Trophoblast cell (in vitro differentiated cells and primary cell): ENCODE measurements around the gene ETV5.
A peak's percentile ranks its signal among the peaks of the same experiment; 100 is the strongest.

Experiments
- DNase-seq, 2 donors: peaks; one replicate each; pipeline ENCODE4 v3.0.0-alpha.2; 2016
- H2AFZ ChIP-seq: 2 replicates; pipeline ENCODE4 v1.6.1; 2013; ENCODE audit warnings: low read length, moderate library complexity, mild to moderate bottlenecking; ENCODE audit not compliant: insufficient read depth, poor library complexity
- H2AK5ac ChIP-seq: 2 replicates; pipeline ENCODE4 v1.6.1; 2013; ENCODE audit warnings: mild to moderate bottlenecking, low read length
- H2BK120ac ChIP-seq: 2 replicates; pipeline ENCODE4 v1.6.1; 2013; ENCODE audit warnings: low read length, mild to moderate bottlenecking, moderate library complexity; ENCODE audit not compliant: insufficient read depth, poor library complexity
- H2BK12ac ChIP-seq: 2 replicates; pipeline ENCODE4 v1.6.1; 2013; ENCODE audit warnings: mild to moderate bottlenecking, low read length, moderate library complexity
- H2BK5ac ChIP-seq: 2 replicates; pipeline ENCODE4 v1.6.1; 2013; ENCODE audit warnings: low read length, low read depth, moderate library complexity, mild to moderate bottlenecking; ENCODE audit not compliant: poor library complexity
- H3K14ac ChIP-seq: 2 replicates; pipeline ENCODE4 v1.6.1; 2013; ENCODE audit warnings: mild to moderate bottlenecking, low read length
- H3K18ac ChIP-seq: 2 replicates; pipeline ENCODE4 v1.6.1; 2013; ENCODE audit warnings: mild to moderate bottlenecking, low read length
- H3K23ac ChIP-seq: 2 replicates; pipeline ENCODE4 v1.6.1; 2013; ENCODE audit warnings: low read length
- H3K27ac ChIP-seq: 2 replicates; pipeline ENCODE4 v1.5.1; 2013; ENCODE audit warnings: low read depth, mild to moderate bottlenecking, inconsistent platforms, low read length, moderate library complexity
- H3K27me3 ChIP-seq: 2 replicates; pipeline ENCODE4 v1.6.1; 2013; ENCODE audit warnings: inconsistent platforms, mild to moderate bottlenecking, low read length, moderate library complexity; ENCODE audit not compliant: insufficient read depth
- H3K36me3 ChIP-seq, 2 experiments: 1 replicate in 1 of 2; 2 replicates in 1 of 2; pipeline ENCODE4 v1.6.1; 2013; ENCODE audit warnings: low read length in 2 of 2, mild to moderate bottlenecking in 2 of 2, moderate library complexity in 1 of 2; ENCODE audit not compliant: insufficient read depth in 2 of 2, control insufficient read depth in 1 of 2
- H3K4ac ChIP-seq: 2 replicates; pipeline ENCODE4 v1.6.1; 2013; ENCODE audit warnings: low read depth, mild to moderate bottlenecking, low read length, moderate library complexity
- H3K4me1 ChIP-seq, 2 experiments: 1 replicate in 1 of 2; 2 replicates in 1 of 2; pipeline ENCODE4 v1.6.1; 2013; ENCODE audit warnings: low read length in 2 of 2, mild to moderate bottlenecking in 2 of 2, moderate library complexity in 1 of 2; ENCODE audit not compliant: insufficient read depth in 2 of 2, control insufficient read depth in 1 of 2
- H3K4me2 ChIP-seq: 2 replicates; pipeline ENCODE4 v1.6.1; 2013; ENCODE audit warnings: inconsistent platforms, mild to moderate bottlenecking, low read length, moderate library complexity
- H3K4me3 ChIP-seq: 2 replicates; pipeline ENCODE4 v1.5.1; 2013; ENCODE audit warnings: mild to moderate bottlenecking, low read depth, low read length, inconsistent platforms
- H3K79me1 ChIP-seq: one replicate; pipeline ENCODE4 v1.6.1; 2013; ENCODE audit warnings: low read length
- H3K79me2 ChIP-seq: 2 replicates; pipeline ENCODE4 v1.6.1; 2013; ENCODE audit warnings: low read length, mild to moderate bottlenecking; ENCODE audit not compliant: control insufficient read depth, insufficient read depth, poor library complexity
- H3K9ac ChIP-seq: 2 replicates; pipeline ENCODE4 v1.6.1; 2013; ENCODE audit warnings: mild to moderate bottlenecking, low read length
- H3K9me3 ChIP-seq: 2 replicates; pipeline ENCODE4 v1.6.1; 2013; ENCODE audit warnings: low read depth, mild to moderate bottlenecking, control low read depth, inconsistent platforms, low read length; ENCODE audit not compliant: insufficient read depth
- H4K12ac ChIP-seq: 2 replicates; pipeline ENCODE4 v1.6.1; 2013; ENCODE audit warnings: low read depth, mild to moderate bottlenecking, low read length, moderate library complexity
- H4K8ac ChIP-seq: 2 replicates; pipeline ENCODE4 v1.6.1; 2013; ENCODE audit warnings: low read depth, mild to moderate bottlenecking, low read length, moderate library complexity
- H4K91ac ChIP-seq: one replicate; pipeline ENCODE4 v1.6.1; 2013; ENCODE audit warnings: low read depth, mild to moderate bottlenecking, low read length, moderate library complexity
- WGBS: extraction: QIAGEN DNeasy Blood & Tissue Kit; methylation state at CpG from one replicate; pipeline ENCODE4 v1.1.7; 2013; ENCODE audit warnings: missing lambda C conversion rate; ENCODE audit not compliant: insufficient read length, insufficient coverage; ENCODE audit errors: extremely low coverage; 5-methylcytosine and 5-hydroxymethylcytosine counted together

Gene ETV5

GRCh38 chr3:186067360-186068242 lies 41.3 kb downstream of the ETV5 start:
- H3K27ac ChIP-seq = no peak overlapping the region
- H3K27me3 ChIP-seq = no peaks in the 10 kb centered on the region
- DNase-seq = no peak
- no peaks in the 10 kb centered on the region for H3K9me3 ChIP-seq
- H3K36me3 ChIP-seq = no peaks in the 10 kb centered on the region
- no peak overlapping the region for H2BK12ac ChIP-seq
- no peak overlapping the region for H3K4me3 ChIP-seq
- no peak overlapping the region for H3K4ac ChIP-seq
- H4K8ac ChIP-seq = no peak overlapping the region
- no peak overlapping the region for H3K23ac ChIP-seq
- no peak overlapping the region for H2AFZ ChIP-seq
- no peaks in the 10 kb centered on the region for H3K79me2 ChIP-seq
- H3K9ac ChIP-seq = no peak overlapping the region
- H3K79me1 ChIP-seq = no peaks in the 10 kb centered on the region
- H4K91ac ChIP-seq = no peak overlapping the region
- no peak overlapping the region for H2BK5ac ChIP-seq
- H2BK120ac ChIP-seq = no peak overlapping the region
- no peak overlapping the region for H3K4me2 ChIP-seq
- H4K12ac ChIP-seq = no peak overlapping the region
- no CpG with 5 or more reads among the region's 9 CpGs for WGBS
- H3K4me1 ChIP-seq = no peaks in the 10 kb centered on the region
- H3K14ac ChIP-seq = no peak overlapping the region
- H3K18ac ChIP-seq = no peak overlapping the region
- H2AK5ac ChIP-seq = no peak overlapping the region

DNA sequence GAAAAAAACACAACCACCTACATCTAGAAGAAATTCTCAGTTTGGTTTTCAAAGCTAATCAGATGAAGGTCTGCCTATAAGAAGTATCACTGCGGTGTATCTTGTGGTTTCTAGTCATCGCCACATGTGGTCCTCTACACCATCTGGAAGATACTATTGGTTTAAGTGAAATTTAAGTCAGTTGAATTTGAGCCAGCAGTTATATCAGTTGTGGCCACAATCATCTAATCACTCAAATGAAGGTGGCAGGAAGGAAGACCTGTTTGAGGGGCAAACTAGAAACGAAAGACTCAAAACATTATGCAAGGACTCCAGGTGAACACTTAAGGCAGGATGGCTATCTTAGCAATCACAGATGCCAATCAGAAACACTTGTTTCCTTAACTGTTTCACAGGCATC lies 48.7 kb downstream of the ETV5 start:
- no peak overlapping the region for H2BK120ac ChIP-seq
- H3K4me1 ChIP-seq = peaks cover 0 to 2% of the 10 kb centered on the region in 2 experiments
- no peaks in the 10 kb centered on the region for H3K79me1 ChIP-seq
- no peaks in the 10 kb centered on the region for H3K79me2 ChIP-seq
- H2BK5ac ChIP-seq = no peak overlapping the region
- H4K12ac ChIP-seq = no peak overlapping the region
- no peak overlapping the region for H2BK12ac ChIP-seq
- no peak overlapping the region for H4K8ac ChIP-seq
- H3K4ac ChIP-seq = no peak overlapping the region
- no peak overlapping the region for H2AK5ac ChIP-seq
- H3K36me3 ChIP-seq = no peaks in the 10 kb centered on the region
- no peak overlapping the region for H2AFZ ChIP-seq
- no peak overlapping the region for H3K18ac ChIP-seq
- H3K9ac ChIP-seq = no peak overlapping the region
- no peaks in the 10 kb centered on the region for H3K9me3 ChIP-seq
- no CpG with 5 or more reads among the region's 3 CpGs for WGBS
- H3K4me2 ChIP-seq = no peak overlapping the region
- H3K23ac ChIP-seq = no peak overlapping the region
- H3K14ac ChIP-seq = no peak overlapping the region
- DNase-seq = peak in 1 of 2 donors; percentile 29
- H3K27me3 ChIP-seq = no peaks in the 10 kb centered on the region
- no peak overlapping the region for H3K27ac ChIP-seq
- H4K91ac ChIP-seq = no peak overlapping the region
- H3K4me3 ChIP-seq = no peak overlapping the region

GRCh38 chr3:186059192-186059591 lies 49.7 kb downstream of the ETV5 start:
- DNase-seq = no peak
- H3K27me3 ChIP-seq = no peaks in the 10 kb centered on the region
- H2BK120ac ChIP-seq = no peak overlapping the region
- peaks cover 0 to 2% of the 10 kb centered on the region in 2 experiments for H3K4me1 ChIP-seq
- H3K18ac ChIP-seq = no peak overlapping the region
- no peak overlapping the region for H2BK5ac ChIP-seq
- H3K4me2 ChIP-seq = no peak overlapping the region
- no peak overlapping the region for H3K9ac ChIP-seq
- H4K91ac ChIP-seq = no peak overlapping the region
- H2AFZ ChIP-seq = no peak overlapping the region
- H3K9me3 ChIP-seq = no peaks in the 10 kb centered on the region
- no peak overlapping the region for H4K12ac ChIP-seq
- H3K36me3 ChIP-seq = no peaks in the 10 kb centered on the region
- no peak overlapping the region for H3K23ac ChIP-seq
- H2BK12ac ChIP-seq = no peak overlapping the region
- H3K79me1 ChIP-seq = no peaks in the 10 kb centered on the region
- no CpG with 5 or more reads among the region's 6 CpGs for WGBS
- H2AK5ac ChIP-seq = no peak overlapping the region
- no peak overlapping the region for H3K27ac ChIP-seq
- H3K4ac ChIP-seq = no peak overlapping the region
- H4K8ac ChIP-seq = no peak overlapping the region
- no peak overlapping the region for H3K14ac ChIP-seq
- no peaks in the 10 kb centered on the region for H3K79me2 ChIP-seq
- H3K4me3 ChIP-seq = no peak overlapping the region

- peaks cover 0 to 2% of the 10 kb centered on the region in 2 experiments for H3K4me1 ChIP-seq
- H3K4me3 ChIP-seq = no peak overlapping the region
- no peak overlapping the region for H3K4me2 ChIP-seq
- H4K12ac ChIP-seq = no peak overlapping the region
- H2BK120ac ChIP-seq = no peak overlapping the region
- H3K23ac ChIP-seq = no peak overlapping the region
- no peak overlapping the region for H3K4ac ChIP-seq
- no peak for DNase-seq
- no peak overlapping the region for H3K27ac ChIP-seq
- no peak overlapping the region for H2AFZ ChIP-seq
- H3K79me1 ChIP-seq = no peaks in the 10 kb centered on the region
- no peaks in the 10 kb centered on the region for H3K36me3 ChIP-seq
- no peaks in the 10 kb centered on the region for H3K79me2 ChIP-seq
- no peak overlapping the region for H3K9ac ChIP-seq
- no peak overlapping the region for H3K18ac ChIP-seq
- no peak overlapping the region for H4K8ac ChIP-seq
- no peaks in the 10 kb centered on the region for H3K9me3 ChIP-seq
- no peak overlapping the region for H4K91ac ChIP-seq
- H2BK12ac ChIP-seq = no peak overlapping the region
- no peak overlapping the region for H3K14ac ChIP-seq
- H2BK5ac ChIP-seq = no peak overlapping the region
- H3K27me3 ChIP-seq = no peaks in the 10 kb centered on the region
- WGBS = no CpG with 5 or more reads among the region's 6 CpGs
- H2AK5ac ChIP-seq = no peak overlapping the region
Measured at GRCh38 chr3:186058225-186058624, 50.7 kb downstream of the ETV5 start.
